Panc1 (cell line): ENCODE results near the gene LRGUK. TPM values are rescaled to one million over a fixed set of nuclear protein-coding genes. Genes with fewer than 3 reads are reported as not detected.

Source experiments
- ATAC-seq: fragments of 200-7000 bp; cut with Tn5 transposase; 2 replicates; pipeline ENCODE4 v1.9.1; 2020; ENCODE audit warnings: mild to moderate bottlenecking, moderate library complexity
- BruUV-seq: library from RNA; stranded (reverse); fragments of 400-500 nt; replicated peaks from 2 replicates; lab custom pipeline; 2021; lab: Mats Ljungman, UMichigan
- CTCF ChIA-PET: fragments of 300-600 bp; sonication (Branson Sonifier 250); formaldehyde crosslinking; loops from one replicate; lab custom pipeline; 2022; ENCODE audit warnings: antibody characterized with exemption; lab: Charles Lee
- POLR2A ChIA-PET: fragments of 300-600 bp; sonication (Branson Sonifier 250); formaldehyde crosslinking; loops from one replicate; lab custom pipeline; 2022; ENCODE audit warnings: antibody characterized with exemption; lab: Charles Lee
- DNase-seq: peaks from one replicate; pipeline ENCODE4 v3.0.0-alpha.2; 2010; ENCODE audit warnings: low read depth, low spot score
- H3K27ac ChIP-seq: 2 replicates; pipeline ENCODE4 v1.5.1; 2011; ENCODE audit warnings: mild to moderate bottlenecking, low read length, inconsistent platforms
- H3K27me3 ChIP-seq: fragments of 200-500 bp; sonication (Bioruptor generic); 2 replicates; pipeline ENCODE4 v1.6.0; 2014; ENCODE audit warnings: low read length, inconsistent platforms; ENCODE audit not compliant: control insufficient read depth, insufficient read depth
- H3K36me3 ChIP-seq: fragments of 200-500 bp; sonication (Bioruptor generic); 2 replicates; pipeline ENCODE4 v1.5.1; 2014; ENCODE audit warnings: inconsistent platforms, mild to moderate bottlenecking, low read length, moderate library complexity; ENCODE audit not compliant: control insufficient read depth, insufficient read depth
- H3K4me1 ChIP-seq: 2 replicates; pipeline ENCODE4 v1.5.1; 2011; ENCODE audit warnings: inconsistent platforms, mild to moderate bottlenecking, low read length, moderate library complexity; ENCODE audit not compliant: control insufficient read depth, insufficient read depth
- H3K4me3 ChIP-seq, 2 experiments: 2 replicates each; pipeline ENCODE4 v1.5.1; 2011 to 2012; ENCODE audit warnings: low read depth in 2 of 2, low read length in 2 of 2, mild to moderate bottlenecking in 2 of 2, inconsistent platforms in 1 of 2, moderate library complexity in 1 of 2
- H3K9me3 ChIP-seq: fragments of 200-500 bp; sonication (Bioruptor generic); 2 replicates; pipeline ENCODE4 v1.5.1; 2014; ENCODE audit warnings: low read depth, mild to moderate bottlenecking, inconsistent platforms, low read length, moderate library complexity; ENCODE audit not compliant: control insufficient read depth, insufficient read depth
- POLR2AphosphoS5 ChIP-seq: IDR thresholded peaks from 2 replicates; pipeline ENCODE4 v1.6.1; 2012; ENCODE audit warnings: mild to moderate bottlenecking, low read depth, low read length, moderate library complexity
- SIN3A ChIP-seq: IDR thresholded peaks from 2 replicates; pipeline ENCODE4 v1.6.1; 2012; ENCODE audit warnings: low read depth, mild to moderate bottlenecking, low read length, moderate library complexity, borderline replicate concordance; ENCODE audit not compliant: insufficient read depth
- TCF7L2 ChIP-seq: IDR thresholded peaks from 2 replicates; pipeline ENCODE4 v1.6.1; 2011; ENCODE audit warnings: mild to moderate bottlenecking, low read depth, low read length, inconsistent platforms
- in situ Hi-C: cut with HindIII; loops from 2 replicates; pipeline ENCODE4 v1.10.0; 2016; ENCODE audit warnings: low sequenced_read_pairs, low pct_unique_long_range_greater_than_20kb
- intact Hi-C: fragments of 100-400 bp; cut with micrococcal nuclease; formaldehyde crosslinking; loops from one replicate; pipeline ENCODE4 v1.10.0; 2022; ENCODE audit not compliant: unreplicated experiment
- total RNA-seq: library from RNA; stranded (reverse); gene quantifications from one replicate; pipeline ENCODE4 v1.2.1, GENCODE V29; 2021; ENCODE audit not compliant: unreplicated experiment
- TF ChIP-seq, protein P1 (sequence below): fragments of 450-650 bp; IDR thresholded peaks from 2 replicates; pipeline ENCODE4 v1.5.1; 2017; ENCODE audit warnings: mild to moderate bottlenecking
- TF ChIP-seq, protein P2 (sequence below), 2 experiments: IDR thresholded peaks; 2 replicates each; pipeline ENCODE4 v1.6.1; 2011 to 2012; ENCODE audit warnings: low read depth in 2 of 2, control low read depth in 1 of 2, low read length in 1 of 2, mild to moderate bottlenecking in 1 of 2, moderate library complexity in 1 of 2; ENCODE audit not compliant: insufficient read depth in 1 of 2

The LRGUK gene
- total RNA-seq, 1 experiment from 2014 or later, result 0.23 TPM

DNA sequence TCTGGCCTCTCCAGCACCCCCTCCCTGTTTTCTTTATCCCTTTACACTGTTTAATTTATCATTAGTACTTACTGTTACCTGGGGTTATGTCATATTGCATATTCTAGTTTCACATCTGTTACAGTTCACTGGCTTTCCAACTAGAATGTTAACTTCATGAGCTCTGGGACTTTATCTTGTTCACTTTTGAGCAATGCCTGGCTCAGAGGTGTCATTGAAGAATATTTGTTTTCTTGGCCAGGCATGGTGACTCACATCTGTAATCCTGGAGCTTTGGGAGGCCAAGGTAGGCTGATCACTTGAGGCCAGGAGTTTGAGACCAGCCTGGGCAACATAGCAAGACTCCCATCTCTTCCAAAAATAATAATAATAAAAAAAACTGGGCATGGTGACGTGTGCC, 40.7 kb downstream of the LRGUK start:
- in situ Hi-C loops (no loop called here), intact Hi-C loops (no loop called here)
- no TSS peak for BruUV-seq
- POLR2A ChIA-PET, result no interaction called here
- no peak overlapping the region for H3K27ac ChIP-seq
- no peaks in the 10 kb centered on the region; the same call in 1 of the 2 replicates for H3K27me3 ChIP-seq
- no peak overlapping the region for H3K4me3 ChIP-seq
- TF ChIP-seq, protein P1, sequence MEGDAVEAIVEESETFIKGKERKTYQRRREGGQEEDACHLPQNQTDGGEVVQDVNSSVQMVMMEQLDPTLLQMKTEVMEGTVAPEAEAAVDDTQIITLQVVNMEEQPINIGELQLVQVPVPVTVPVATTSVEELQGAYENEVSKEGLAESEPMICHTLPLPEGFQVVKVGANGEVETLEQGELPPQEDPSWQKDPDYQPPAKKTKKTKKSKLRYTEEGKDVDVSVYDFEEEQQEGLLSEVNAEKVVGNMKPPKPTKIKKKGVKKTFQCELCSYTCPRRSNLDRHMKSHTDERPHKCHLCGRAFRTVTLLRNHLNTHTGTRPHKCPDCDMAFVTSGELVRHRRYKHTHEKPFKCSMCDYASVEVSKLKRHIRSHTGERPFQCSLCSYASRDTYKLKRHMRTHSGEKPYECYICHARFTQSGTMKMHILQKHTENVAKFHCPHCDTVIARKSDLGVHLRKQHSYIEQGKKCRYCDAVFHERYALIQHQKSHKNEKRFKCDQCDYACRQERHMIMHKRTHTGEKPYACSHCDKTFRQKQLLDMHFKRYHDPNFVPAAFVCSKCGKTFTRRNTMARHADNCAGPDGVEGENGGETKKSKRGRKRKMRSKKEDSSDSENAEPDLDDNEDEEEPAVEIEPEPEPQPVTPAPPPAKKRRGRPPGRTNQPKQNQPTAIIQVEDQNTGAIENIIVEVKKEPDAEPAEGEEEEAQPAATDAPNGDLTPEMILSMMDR, result no peak
- TF ChIP-seq SIN3A, result no peak
- CTCF ChIA-PET, result no interaction called here
- ATAC-seq (no peak), DNase-seq (no peak)
- no peaks in the 10 kb centered on the region for H3K9me3 ChIP-seq
- no peaks in the 10 kb centered on the region for H3K4me1 ChIP-seq
- H3K36me3 ChIP-seq, result no peaks in the 10 kb centered on the region

- Histone ChIP-seq H3K4me3 (no peak overlapping the region), H3K36me3 (no peaks in the 10 kb centered on the region), H3K27me3 (no peaks in the 10 kb centered on the region), H3K4me1 (no peaks in the 10 kb centered on the region), H3K27ac (no peak overlapping the region), H3K9me3 (no peaks in the 10 kb centered on the region)
- ChIA-PET CTCF (no interaction called here), POLR2A (no interaction called here)
- DNase-seq (peak; percentile 67), ATAC-seq (no peak)
- intact Hi-C loops (no loop called here), in situ Hi-C loops (no loop called here)
- TF ChIP-seq POLR2AphosphoS5 (no peak), SIN3A (no peak), TCF7L2 (no peak)
- TF ChIP-seq, protein P1, result no peak
- TF ChIP-seq, protein P2, sequence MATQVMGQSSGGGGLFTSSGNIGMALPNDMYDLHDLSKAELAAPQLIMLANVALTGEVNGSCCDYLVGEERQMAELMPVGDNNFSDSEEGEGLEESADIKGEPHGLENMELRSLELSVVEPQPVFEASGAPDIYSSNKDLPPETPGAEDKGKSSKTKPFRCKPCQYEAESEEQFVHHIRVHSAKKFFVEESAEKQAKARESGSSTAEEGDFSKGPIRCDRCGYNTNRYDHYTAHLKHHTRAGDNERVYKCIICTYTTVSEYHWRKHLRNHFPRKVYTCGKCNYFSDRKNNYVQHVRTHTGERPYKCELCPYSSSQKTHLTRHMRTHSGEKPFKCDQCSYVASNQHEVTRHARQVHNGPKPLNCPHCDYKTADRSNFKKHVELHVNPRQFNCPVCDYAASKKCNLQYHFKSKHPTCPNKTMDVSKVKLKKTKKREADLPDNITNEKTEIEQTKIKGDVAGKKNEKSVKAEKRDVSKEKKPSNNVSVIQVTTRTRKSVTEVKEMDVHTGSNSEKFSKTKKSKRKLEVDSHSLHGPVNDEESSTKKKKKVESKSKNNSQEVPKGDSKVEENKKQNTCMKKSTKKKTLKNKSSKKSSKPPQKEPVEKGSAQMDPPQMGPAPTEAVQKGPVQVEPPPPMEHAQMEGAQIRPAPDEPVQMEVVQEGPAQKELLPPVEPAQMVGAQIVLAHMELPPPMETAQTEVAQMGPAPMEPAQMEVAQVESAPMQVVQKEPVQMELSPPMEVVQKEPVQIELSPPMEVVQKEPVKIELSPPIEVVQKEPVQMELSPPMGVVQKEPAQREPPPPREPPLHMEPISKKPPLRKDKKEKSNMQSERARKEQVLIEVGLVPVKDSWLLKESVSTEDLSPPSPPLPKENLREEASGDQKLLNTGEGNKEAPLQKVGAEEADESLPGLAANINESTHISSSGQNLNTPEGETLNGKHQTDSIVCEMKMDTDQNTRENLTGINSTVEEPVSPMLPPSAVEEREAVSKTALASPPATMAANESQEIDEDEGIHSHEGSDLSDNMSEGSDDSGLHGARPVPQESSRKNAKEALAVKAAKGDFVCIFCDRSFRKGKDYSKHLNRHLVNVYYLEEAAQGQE (IDR thresholded peaks at IDR 0.05; ENCODE audit: insufficient read depth in 1 of 2, low read depth in 2 of 2, low read length in 1 of 2), result no peak
- BruUV-seq, result no TSS peak
Observed at GRCh38 chr7:134174795-134175261, 47.7 kb downstream of the LRGUK start.
